Loucy (cell line): ENCODE results near the gene FAP.

ENCODE experiments used
- H2AFZ ChIP-seq: fragments of 200-600 bp; sonication (generic); 2 replicates; pipeline ENCODE4 v1.6.0; 2016; ENCODE audit warnings: antibody characterized with exemption, mild to moderate bottlenecking, low read length, moderate library complexity
- H3F3A ChIP-seq: fragments of 200-600 bp; 2 replicates; pipeline ENCODE4 v1.6.0; 2016; ENCODE audit warnings: antibody characterized with exemption, low read depth, mild to moderate bottlenecking
- H3K27me3 ChIP-seq: fragments of 200-600 bp; sonication (generic); 2 replicates; pipeline ENCODE4 v1.6.1; 2014; ENCODE audit warnings: low read length, mild to moderate bottlenecking; ENCODE audit not compliant: insufficient read depth, poor library complexity, severe bottlenecking
- H3K36me3 ChIP-seq: fragments of 200-600 bp; sonication (generic); 2 replicates; pipeline ENCODE4 v1.6.1; 2016; ENCODE audit warnings: low read length; ENCODE audit not compliant: insufficient read depth
- H3K4me1 ChIP-seq: fragments of 200-600 bp; sonication (generic); 2 replicates; pipeline ENCODE4 v1.5.1; 2014; ENCODE audit warnings: low read length, mild to moderate bottlenecking; ENCODE audit not compliant: insufficient read depth, poor library complexity, severe bottlenecking
- H3K4me2 ChIP-seq: fragments of 200-600 bp; sonication (generic); 2 replicates; pipeline ENCODE4 v1.6.0; 2014; ENCODE audit warnings: antibody characterized with exemption, low read length, low read depth, mild to moderate bottlenecking; ENCODE audit not compliant: poor library complexity, severe bottlenecking
- H3K4me3 ChIP-seq: fragments of 200-600 bp; sonication (generic); 2 replicates; pipeline ENCODE4 v1.5.1; 2014; ENCODE audit warnings: low read length, mild to moderate bottlenecking, mixed read lengths; ENCODE audit not compliant: poor library complexity, severe bottlenecking
- H3K79me2 ChIP-seq: fragments of 200-600 bp; sonication (generic); 2 replicates; pipeline ENCODE4 v1.6.1; 2014; ENCODE audit warnings: low read length; ENCODE audit not compliant: insufficient read depth
- H3K9ac ChIP-seq: fragments of 200-600 bp; sonication (generic); 2 replicates; pipeline ENCODE4 v1.6.0; 2014; ENCODE audit warnings: mild to moderate bottlenecking, low read depth, low read length, moderate library complexity; ENCODE audit not compliant: poor library complexity, severe bottlenecking
- H3K9me2 ChIP-seq: fragments of 200-600 bp; sonication (generic); replicated peaks from 2 replicates; pipeline ENCODE4 v1.6.1; 2016; ENCODE audit warnings: low read depth, low read length, mixed read lengths
- H3K9me3 ChIP-seq: fragments of 200-600 bp; sonication (generic); 2 replicates; pipeline ENCODE4 v1.6.1; 2014; ENCODE audit warnings: mild to moderate bottlenecking, antibody characterized with exemption, low read length, low read depth; ENCODE audit not compliant: insufficient read depth
- H4K20me1 ChIP-seq: fragments of 200-600 bp; sonication (generic); 2 replicates; pipeline ENCODE4 v1.6.0; 2014; ENCODE audit warnings: antibody characterized with exemption, low read length, mild to moderate bottlenecking; ENCODE audit not compliant: insufficient read depth, poor library complexity, severe bottlenecking
- EZH2phosphoT487 ChIP-seq: fragments of 200-600 bp; IDR thresholded peaks from 2 replicates; pipeline ENCODE4 v1.6.1; 2018; ENCODE audit warnings: antibody characterized with exemption, mild to moderate bottlenecking, moderate library complexity, borderline replicate concordance
- TF ChIP-seq, protein P1 (sequence below): fragments of 200-600 bp; sonication (generic); conservative IDR thresholded peaks from 2 replicates; pipeline ENCODE4 v1.5.1; 2014; ENCODE audit warnings: mild to moderate bottlenecking, antibody characterized with exemption, low read length

The FAP gene

DNA sequence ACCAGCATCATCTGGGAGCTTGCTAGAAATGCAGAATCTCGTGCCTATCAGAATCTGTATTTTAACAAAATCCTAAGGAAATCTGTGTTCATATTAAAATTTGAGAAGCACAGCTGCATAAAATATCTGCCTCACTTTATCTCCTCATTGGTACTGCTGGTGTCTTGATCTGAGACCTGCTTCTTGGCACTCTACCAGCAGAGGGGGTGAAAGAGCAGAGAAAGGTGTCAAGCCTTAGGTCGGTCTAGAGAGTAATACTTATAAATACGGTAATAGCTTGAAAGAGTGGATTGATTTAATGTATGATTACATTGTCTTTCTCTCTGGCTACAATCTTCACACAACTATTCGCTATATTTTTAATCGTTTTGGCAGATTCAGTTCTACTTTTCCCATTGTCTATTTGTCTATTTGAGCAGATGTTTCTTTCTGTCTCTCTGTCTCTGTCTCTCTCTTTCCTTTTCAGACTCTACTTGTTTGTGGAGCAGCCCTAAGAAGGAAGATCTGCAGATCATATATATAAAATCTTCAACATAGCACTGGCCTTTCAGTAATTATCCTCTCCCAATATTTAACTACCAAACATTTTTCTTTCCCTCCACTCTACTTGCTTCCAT lies 89.5 kb downstream of the FAP start:
- Histone ChIP-seq H3K9ac (no peak overlapping the region), H2AFZ (peak overlapping the region; percentile 19), H3F3A (no peaks in the 10 kb centered on the region), H3K4me1 (no peaks in the 10 kb centered on the region), H3K27me3 (no peaks in the 10 kb centered on the region), H3K9me3 (no peaks in the 10 kb centered on the region), H3K4me3 (peak overlapping the region; percentile 44), H3K79me2 (no peaks in the 10 kb centered on the region), H3K9me2 (no peaks in the 10 kb centered on the region), H4K20me1 (no peaks in the 10 kb centered on the region), H3K36me3 (no peaks in the 10 kb centered on the region), H3K4me2 (peak overlapping the region; percentile 49)
- no peak for TF ChIP-seq EZH2phosphoT487
- TF ChIP-seq, protein P1, sequence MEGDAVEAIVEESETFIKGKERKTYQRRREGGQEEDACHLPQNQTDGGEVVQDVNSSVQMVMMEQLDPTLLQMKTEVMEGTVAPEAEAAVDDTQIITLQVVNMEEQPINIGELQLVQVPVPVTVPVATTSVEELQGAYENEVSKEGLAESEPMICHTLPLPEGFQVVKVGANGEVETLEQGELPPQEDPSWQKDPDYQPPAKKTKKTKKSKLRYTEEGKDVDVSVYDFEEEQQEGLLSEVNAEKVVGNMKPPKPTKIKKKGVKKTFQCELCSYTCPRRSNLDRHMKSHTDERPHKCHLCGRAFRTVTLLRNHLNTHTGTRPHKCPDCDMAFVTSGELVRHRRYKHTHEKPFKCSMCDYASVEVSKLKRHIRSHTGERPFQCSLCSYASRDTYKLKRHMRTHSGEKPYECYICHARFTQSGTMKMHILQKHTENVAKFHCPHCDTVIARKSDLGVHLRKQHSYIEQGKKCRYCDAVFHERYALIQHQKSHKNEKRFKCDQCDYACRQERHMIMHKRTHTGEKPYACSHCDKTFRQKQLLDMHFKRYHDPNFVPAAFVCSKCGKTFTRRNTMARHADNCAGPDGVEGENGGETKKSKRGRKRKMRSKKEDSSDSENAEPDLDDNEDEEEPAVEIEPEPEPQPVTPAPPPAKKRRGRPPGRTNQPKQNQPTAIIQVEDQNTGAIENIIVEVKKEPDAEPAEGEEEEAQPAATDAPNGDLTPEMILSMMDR, result peak; percentile 90

DNA sequence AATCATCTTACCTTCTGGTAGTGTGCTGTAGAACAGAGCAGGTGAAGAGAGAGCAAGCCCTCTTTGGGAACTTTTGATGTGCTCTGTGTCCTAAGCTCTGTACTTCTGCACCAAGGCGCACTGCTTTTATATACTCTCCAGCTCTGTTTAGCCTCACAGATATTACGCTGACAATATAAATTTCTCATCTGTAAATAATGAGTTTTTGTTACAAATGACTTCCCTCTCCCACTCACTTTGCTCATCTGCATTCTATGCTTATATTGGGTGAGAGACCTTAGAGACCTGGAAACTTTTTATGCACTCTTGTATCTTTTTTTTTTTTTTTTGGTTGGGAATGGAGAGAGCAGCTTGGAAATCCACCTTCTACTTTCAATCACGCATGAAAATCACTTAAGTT lies 91.1 kb downstream of the FAP start, which contains the start of gene GCG:
Gene GCG, minus strand, starts transcription at position 101 of the 400 bp plus-strand sequence. CDS start 3,069 bp downstream, outside the sequence.
- no peaks in the 10 kb centered on the region for H3K9me2 ChIP-seq
- H3K9ac ChIP-seq, result no peak within 1 kb of the TSS
- H2AFZ ChIP-seq, result no peak within 1 kb of the TSS; the same call in 1 of the 2 replicates
- no peak within 1 kb of the TSS for H3K4me3 ChIP-seq
- H3F3A ChIP-seq, result no peaks in the 10 kb centered on the region
- H4K20me1 ChIP-seq, result no peaks in the 10 kb centered on the region
- TF ChIP-seq, protein P1, result no peak
- TF ChIP-seq EZH2phosphoT487, result no peak
- no peaks in the 10 kb centered on the region for H3K27me3 ChIP-seq
- H3K36me3 ChIP-seq, result no peaks in the 10 kb centered on the region
- no peaks in the 10 kb centered on the region for H3K4me1 ChIP-seq
- H3K79me2 ChIP-seq, result no peaks in the 10 kb centered on the region
- H3K4me2 ChIP-seq, result no peak within 1 kb of the TSS
- no peaks in the 10 kb centered on the region for H3K9me3 ChIP-seq

DNA sequence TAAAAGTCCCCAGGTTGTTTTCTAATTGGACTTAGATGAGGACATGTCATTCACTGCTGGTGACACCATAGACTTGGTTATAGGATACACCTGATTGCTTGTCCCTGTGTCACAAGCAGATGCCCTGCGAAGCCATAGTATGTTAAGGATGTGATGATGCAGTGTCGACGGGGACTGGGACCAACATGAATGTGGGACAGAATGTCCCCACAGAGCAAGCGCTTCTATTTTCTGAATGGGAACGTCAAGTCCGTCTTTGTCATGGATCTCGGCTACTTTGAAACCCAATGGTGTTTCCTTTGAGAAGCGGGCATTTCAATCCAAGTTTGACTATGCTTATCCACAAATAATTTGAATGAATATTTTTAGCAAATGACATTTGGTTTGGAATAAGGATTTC lies 93.3 kb downstream of the FAP start:
- Histone ChIP-seq H3K4me3 (no peak overlapping the region), H3K79me2 (no peaks in the 10 kb centered on the region), H3K9me3 (no peaks in the 10 kb centered on the region), H2AFZ (no peak overlapping the region), H3K4me2 (no peak overlapping the region), H3K4me1 (no peaks in the 10 kb centered on the region), H3K36me3 (no peaks in the 10 kb centered on the region), H3F3A (no peaks in the 10 kb centered on the region), H4K20me1 (no peaks in the 10 kb centered on the region), H3K9ac (no peak overlapping the region), H3K27me3 (no peaks in the 10 kb centered on the region), H3K9me2 (no peaks in the 10 kb centered on the region)
- TF ChIP-seq, protein P1, result no peak
- TF ChIP-seq EZH2phosphoT487, result no peak
